K562 (cell line): Measurements from ENCODE around the gene PYCR2. TPM values are rescaled to one million over a fixed set of nuclear protein-coding genes. Genes with fewer than 3 reads are reported as not detected.
"Not testable (repeated sequence)": the region's sequence is repeated elsewhere in the genome, so short reads cannot be mapped to it uniquely, and the experiment has no call there.

Source experiments
- MGA ChIP-seq: fragments of 450-650 bp; IDR thresholded peaks from 2 replicates; pipeline ENCODE4 v1.6.1; 2016; ENCODE audit warnings: mild to moderate bottlenecking, moderate library complexity
- NBN ChIP-seq: fragments of 450-650 bp; IDR thresholded peaks from 2 replicates; pipeline ENCODE4 v1.6.1; 2016; ENCODE audit warnings: low read depth, mild to moderate bottlenecking
- PBX2 ChIP-seq, 2 experiments: IDR thresholded peaks in 1 of 2; conservative IDR thresholded peaks in 1 of 2; 2 replicates each; pipeline ENCODE4 v1.6.1; 2016; ENCODE audit warnings: low read depth in 2 of 2, mild to moderate bottlenecking in 1 of 2, missing compliant biosample characterization in 1 of 2, missing genetic modification characterization in 1 of 2, moderate library complexity in 1 of 2
- PRDM10 ChIP-seq: fragments of 450-650 bp; IDR thresholded peaks from 2 replicates; pipeline ENCODE4 v1.6.1; 2018; ENCODE audit not compliant: partially characterized antibody
- ZNF316 ChIP-seq: fragments of 450-650 bp; IDR thresholded peaks from 2 replicates; pipeline ENCODE4 v1.6.1; 2016
- ZNF512 ChIP-seq: IDR thresholded peaks from 2 replicates; pipeline ENCODE4 v1.6.1; 2016; ENCODE audit warnings: missing genetic modification characterization, missing compliant biosample characterization
- polyA plus RNA-seq, 8 experiments: library from polyadenylated mRNA; depleted of rRNA in 4 of 8; stranded (reverse) in 5 of 8; unstranded in 3 of 8; fragments of >200 nt; fragmentation: Nextera tagmentation in 2 of 8; fragmentation: Illumina TruSeq in 1 of 8; extraction: Ambion mirVana in 2 of 8; extraction: Trizol in 1 of 8; gene quantifications; 2 replicates each; pipeline versions ENCODE4 v1.2.1 to v1.2.3, GENCODE V29; 2011 to 2014; ENCODE audit warnings: inconsistent platforms in 1 of 8, missing spikeins in 1 of 8
- total RNA-seq, 7 experiments: library from RNA; depleted of rRNA in 6 of 7; stranded (reverse); fragments of >200 nt in 6 of 7; fragmentation: Illumina TruSeq in 2 of 7; extraction: Trizol in 2 of 7; gene quantifications; 2 replicates each; pipeline versions ENCODE4 v1.2.1 to v1.2.3, GENCODE V29; 2011 to 2021; ENCODE audit warnings: low replicate concordance in 1 of 7

Gene PYCR2
- total and polyA plus RNA-seq, 9 of the 15 experiments (the other 6 are each of a cell fraction or from before 2014, with no cell fraction given), result 5.5 to 219 (median 127) TPM

- peak; percentile 72; the same call in 1 of the 2 replicates for TF ChIP-seq NBN
- not testable (repeated sequence) for TF ChIP-seq PBX2 (CRISPR knock-in tag; IDR thresholded peaks at IDR 0.05; ENCODE audit: low read depth)
- 0 out of 2 replicates have a peak, but pooled peaks have one; percentile 19 for TF ChIP-seq PBX2 (tag; conservative IDR thresholded peaks at IDR 0.05; ENCODE audit: low read depth)
- peak; percentile 22; the same call in 1 of the 2 replicates for TF ChIP-seq MGA
- peak; percentile 64; the same call in 1 of the 2 replicates for TF ChIP-seq ZNF512 (tag)
- peak; percentile 40; the same call in 1 of the 2 replicates for TF ChIP-seq ZNF316
- peak; percentile 62 for TF ChIP-seq PRDM10
Observed at GRCh38 chr1:225929462-225929861, 5.4 kb upstream of the PYCR2 start (continued).
